Measurements from ENCODE around the gene MED6.

Gene MED6, protein sequence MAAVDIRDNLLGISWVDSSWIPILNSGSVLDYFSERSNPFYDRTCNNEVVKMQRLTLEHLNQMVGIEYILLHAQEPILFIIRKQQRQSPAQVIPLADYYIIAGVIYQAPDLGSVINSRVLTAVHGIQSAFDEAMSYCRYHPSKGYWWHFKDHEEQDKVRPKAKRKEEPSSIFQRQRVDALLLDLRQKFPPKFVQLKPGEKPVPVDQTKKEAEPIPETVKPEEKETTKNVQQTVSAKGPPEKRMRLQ

DNA sequence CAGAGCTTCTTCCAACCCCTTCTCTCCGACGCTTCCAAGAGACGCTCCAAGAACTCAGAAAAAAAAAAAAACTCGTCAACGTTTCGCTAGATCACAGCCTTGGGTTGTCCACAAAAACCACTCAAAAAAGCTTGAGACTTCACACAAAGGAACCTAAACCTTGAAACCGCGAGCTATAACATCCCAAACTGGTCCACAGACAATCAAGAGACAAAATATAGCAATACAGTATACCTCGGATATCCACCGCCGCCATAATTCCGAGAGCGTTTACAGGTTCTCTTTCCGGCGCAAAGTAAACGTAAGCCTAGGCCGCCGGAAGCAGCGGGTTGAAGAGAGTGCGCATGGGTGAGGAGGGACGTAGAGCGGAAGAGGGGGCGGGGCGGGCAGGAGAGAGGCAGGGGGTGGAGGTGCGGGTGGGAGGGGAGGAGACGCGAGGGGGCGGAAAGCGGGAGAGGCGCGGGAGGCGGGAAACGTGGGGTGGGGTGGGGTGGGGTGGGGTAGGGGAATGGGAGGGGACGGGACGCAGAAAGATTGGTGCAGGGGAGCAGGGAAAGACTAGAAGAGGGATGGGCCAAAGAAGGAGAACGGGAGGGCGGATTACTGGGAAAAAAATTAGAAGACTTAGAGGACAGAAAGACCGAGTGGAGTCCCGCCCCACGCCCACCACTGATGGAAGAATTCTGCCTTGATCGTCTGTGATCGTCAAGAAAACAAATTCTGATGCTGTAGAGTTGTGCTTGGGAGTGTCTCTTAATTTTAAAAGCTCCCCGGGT lies at the start of gene MED6:
Gene MED6, minus strand, starts transcription at position 274 of the 776 bp plus-strand sequence. Its CDS starts 18 bp downstream, at position 256.
- DNase-seq = peak; percentile 64 to 85 (median 80)

DNA sequence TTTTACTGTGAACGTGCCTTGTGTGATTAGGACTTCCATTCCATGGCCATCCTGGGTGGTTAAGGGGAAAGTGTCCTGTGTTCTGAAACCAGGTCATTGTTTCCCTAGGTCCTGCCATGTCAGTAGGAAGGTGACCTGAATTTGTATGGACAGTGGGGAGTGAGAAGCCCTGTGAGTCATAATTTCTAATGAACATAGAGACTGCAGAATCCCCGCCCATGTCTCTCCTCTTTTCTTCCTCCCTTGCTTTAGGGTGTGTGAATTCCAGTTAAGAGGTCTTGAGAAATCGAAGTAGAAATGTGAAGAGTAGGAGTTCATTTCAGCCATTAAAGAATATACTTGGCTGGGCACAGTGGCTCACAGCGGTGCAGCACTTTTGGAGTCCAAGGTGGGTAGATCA lies 49.3 kb upstream of the MED6 start:
- no peak for DNase-seq

DNA sequence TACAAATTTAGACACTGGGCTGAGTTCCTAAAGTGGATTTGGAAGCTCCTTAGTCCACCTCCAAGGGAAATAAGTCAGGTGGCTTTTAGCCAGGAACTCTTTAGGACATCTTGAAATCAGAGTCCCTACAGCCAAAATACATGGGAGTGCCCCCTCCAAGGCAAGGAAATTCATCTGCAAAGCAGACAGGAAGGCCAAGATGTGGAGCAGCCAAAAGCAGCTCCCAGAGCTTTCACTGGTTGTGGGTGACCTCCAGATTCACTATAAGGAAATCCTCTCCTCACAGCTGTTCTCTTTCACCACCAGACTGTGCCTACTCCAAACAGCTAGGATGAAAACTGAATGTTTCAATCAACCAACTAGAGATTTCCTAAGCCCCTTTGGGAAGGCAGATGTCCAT lies 47.9 kb upstream of the MED6 start:
- DNase-seq = no peak

DNA sequence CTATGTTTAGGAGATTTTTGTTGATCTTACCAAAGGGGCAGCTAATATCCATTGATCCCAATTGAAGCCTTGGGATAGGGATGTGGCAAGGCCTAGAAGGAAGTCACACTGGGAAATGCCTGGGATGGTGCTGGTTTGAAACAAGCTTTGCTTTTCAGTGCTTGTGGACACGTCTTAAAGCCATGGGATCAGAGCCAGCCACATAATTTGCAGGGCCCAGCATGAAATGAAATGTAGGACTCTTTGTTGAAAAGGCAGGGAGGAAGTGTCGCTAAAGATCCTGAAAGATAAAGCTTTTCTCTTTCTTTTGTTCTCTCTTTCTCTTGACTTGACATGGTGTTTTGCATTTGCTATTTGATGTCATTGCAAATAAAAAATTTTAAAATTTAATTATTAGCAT lies 46.2 kb upstream of the MED6 start:
- no peak for DNase-seq

DNA sequence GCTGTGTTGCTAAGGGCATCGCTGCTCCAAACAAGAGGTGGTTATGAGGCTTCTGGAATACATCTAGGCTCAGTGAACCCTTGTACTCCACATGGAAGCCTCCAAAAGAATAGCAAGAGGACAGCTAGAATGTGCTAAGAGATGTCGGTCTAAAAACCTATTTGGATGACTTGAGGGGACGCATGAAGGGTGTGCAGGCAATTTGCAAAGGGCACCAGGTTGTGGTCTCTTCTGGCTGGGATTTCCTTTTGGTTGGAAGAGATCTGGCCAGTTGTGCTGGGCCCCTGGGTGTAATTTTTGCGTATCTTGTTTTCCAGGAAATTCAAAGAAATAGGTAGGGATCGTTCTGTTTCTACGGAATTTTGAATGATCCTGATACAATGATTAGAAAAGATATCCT lies 45.4 kb upstream of the MED6 start:
- no peak for DNase-seq

DNA sequence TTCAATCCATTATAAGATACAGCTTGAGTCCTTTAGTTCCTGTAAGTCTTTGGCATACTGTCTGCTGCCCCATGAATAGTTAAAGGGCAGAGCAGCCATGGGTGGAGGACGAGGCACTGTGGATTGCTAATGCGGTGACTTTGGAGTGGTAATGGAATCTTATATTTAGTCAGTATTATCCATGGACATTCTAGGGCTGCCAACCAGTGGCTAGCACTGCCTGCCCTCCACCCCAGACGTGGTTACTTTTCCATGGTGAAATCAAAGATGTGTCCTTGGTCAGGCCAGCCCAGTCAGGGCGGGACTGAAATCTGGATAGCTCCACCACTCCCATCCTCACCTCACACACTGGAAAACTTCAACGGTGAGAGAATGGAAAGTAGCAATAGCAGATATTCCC lies 43.5 kb upstream of the MED6 start:
- DNase-seq = no peak

DNA sequence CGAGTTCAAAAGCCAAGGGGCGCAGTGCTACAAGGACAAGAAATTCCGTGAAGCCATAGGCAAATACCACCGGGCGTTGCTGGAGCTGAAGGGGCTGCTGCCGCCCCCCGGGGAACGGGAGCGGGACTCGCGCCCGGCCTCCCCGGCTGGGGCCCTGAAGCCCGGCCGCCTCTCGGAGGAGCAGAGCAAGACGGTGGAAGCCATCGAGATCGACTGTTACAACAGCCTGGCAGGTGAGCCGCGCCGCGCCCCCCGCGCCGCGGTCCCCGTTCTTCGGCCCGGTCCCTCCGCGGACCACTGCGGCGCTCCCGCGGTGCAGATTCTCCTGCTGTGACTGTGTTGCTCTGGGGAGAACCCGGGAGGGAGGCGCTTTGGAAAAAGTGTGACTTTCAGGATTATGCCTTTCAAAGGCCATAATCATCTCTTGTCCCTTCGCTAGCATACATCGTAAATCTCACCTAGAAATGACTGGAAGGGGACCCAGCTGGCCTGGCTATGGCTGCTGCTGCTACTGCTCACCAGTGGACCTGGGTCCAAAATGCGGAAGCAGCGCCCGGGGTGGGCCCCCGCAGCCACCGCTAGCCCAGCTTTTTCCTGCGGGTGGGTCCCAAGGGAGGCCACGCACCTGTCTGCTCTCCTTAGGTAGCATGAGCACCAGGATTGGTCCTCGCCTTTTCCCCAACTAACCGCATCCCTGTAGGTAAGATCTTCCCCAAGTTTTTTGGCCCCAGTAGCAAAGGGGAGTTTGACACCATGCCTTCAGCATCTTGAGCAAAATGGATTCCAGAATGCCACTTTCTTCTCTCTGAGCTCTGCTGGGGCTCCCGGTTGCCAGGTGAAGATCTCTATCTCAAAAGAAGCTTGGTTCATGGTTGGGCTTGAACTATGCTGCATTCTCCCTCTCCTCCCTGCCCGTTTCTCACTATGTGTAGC lies 42.1 kb upstream of the MED6 start:
- peak in 2 of 4 experiments; percentile 14 to 25 for DNase-seq

DNA sequence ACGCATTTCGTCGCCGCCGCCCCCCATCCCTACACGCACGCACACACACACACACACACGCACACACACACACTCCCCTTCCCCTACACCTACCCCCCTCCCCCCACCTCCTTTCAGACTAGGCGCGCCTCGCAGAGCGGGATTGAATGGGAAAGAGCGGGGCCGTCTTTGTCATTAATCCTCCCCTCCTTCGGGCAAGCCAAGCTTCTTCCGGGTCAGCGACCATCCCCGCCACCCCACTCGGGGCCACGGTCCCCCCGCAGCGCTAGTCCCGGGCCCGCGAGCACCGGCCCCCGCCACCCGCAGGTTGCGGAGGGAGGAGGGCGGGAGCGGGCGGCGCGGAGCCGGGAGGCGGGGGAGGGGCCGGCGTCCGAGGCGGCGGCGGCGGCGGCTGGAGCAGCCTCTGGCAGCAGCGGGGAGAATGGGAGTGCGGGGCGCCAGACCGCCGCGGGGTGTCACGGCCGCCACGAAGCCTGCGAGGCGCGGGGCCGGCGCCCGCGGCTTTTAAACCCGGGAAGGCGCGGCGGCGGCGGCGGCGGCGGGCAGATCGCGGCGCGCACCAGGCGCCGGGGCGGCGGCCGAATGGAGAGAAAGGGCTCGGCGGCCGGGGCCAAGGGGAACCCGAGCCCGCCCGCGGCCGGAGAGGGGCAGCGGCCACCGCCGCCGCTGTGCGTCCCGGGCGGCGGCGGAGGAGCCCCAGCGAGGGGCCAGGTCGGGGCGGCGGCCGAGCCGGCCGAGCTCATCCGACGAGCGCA lies 41.3 kb upstream of the MED6 start, which contains the start of gene TTC9:
Gene TTC9, plus strand, starts transcription at position 369 of the 755 bp plus-strand sequence. Its CDS starts 214 bp downstream, at position 583.
- peak in 1 of 4 experiments; percentile 23 for DNase-seq

DNA sequence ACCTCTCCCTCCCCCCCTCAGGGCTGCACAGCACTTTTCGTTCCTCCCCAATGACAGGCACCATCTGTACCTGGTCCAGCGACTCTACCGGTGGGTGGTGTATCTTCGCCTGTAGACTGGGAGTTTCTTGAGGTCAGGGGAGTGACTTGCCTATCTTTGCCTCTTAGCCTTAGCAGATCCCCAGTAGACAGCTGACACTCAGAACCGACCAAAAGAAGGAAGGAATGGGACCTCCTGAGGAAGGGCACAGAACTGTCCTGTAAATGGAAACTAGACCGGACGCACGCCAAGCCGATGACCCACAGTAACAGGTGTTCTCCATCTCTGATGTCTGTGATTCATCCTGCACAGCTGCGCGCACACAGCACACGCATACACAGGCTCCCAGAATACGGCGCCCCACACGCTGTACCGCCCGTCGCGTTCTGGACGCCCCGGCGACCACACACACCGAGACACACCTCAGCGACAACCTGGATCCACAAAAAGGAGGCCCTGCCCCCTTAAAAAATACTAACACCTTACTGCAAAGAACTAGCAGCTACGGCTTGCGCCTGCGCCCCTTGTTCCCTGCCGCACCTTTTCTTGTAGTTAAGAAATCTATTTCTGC lies 40.6 kb upstream of the MED6 start:
- peak in 3 of 4 experiments; percentile 10 to 44 (median 25) for DNase-seq

DNA sequence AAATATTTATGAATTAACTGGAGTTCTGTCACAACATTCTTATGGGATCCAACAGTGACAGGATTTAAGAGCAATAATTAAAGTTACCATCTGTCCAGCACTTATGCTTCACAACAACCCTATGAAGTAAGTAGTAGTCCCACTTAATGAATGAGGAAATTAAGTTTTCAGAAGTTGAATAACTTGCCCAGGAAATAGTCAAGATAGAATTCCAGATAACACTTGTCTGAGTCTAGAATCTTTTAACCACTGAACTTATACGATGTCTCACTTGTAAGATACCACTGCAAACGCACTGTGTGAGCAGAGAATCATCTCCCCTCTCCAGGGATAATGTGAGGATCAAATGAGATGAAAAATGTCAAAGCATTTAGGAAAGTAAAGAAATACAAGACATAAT lies 38.0 kb upstream of the MED6 start:
- no peak for DNase-seq

DNA sequence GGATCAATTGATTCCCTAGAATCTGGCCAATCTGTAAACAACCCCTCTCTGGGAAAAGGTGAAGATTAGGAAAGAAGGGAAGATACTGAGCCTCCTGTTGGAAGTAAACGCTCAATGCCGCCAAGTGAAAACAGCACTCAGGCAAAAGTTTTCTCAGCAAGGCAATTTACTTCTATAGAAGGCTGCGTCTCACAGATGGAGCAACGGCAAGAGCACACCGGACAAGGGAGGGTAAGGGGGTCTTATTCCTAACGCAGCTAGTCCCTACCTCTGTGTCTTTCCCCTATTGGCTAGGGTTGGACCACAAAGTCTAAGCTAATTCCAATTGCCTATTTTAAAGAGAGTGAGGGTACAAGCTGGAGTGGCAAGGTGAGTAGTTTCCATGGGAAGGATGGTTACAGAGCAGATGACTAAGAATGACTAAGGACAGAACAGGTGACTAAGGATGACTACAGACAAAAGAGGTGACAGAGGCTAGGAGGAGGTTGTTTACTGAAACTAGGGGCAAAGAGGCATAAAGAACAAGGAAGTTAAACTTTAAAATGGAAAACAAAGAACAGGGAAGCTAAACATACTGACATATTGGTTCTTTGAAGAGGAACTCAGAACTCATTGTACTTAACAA lies 35.6 kb upstream of the MED6 start:
- DNase-seq = no peak

DNA sequence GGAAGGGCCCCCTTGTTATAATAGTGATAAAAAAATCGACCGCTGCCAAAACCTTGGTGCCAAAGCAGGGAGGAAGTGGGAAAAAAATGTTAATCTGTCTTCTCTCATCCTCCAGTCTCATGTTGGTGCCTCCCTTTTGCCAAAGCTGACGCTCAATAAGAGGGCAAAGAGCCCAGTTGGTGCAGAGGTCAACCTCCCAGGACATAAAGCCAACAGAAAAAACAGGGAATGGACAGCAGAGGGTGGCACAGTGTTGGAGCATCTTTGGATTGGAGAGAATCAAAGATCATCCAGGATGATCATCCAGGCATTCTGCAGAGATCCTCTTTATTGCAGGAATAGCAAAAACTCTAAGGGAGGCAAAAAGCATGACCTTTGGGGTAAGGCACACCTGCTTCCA lies 31.5 kb upstream of the MED6 start:
- DNase-seq = no peak

DNA sequence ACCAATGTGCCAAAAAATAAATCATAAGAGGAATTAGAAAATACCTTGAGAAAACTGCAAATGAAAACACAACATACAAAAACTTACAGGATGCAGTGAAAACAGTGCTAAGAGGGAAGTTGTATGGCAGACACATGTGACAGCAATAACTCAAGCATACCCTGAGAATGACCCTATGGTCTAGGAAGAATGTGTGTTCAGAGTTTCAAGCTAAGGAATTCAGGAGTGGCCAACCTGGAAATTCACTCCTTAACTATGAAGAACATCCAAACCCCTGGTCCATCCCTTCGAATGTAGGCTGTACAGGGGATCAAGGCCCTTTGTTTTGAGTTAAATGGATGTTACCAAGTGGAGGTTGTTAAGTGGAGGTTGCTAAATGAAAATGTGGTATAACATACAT lies 24.5 kb upstream of the MED6 start:
- no peak for DNase-seq

DNA sequence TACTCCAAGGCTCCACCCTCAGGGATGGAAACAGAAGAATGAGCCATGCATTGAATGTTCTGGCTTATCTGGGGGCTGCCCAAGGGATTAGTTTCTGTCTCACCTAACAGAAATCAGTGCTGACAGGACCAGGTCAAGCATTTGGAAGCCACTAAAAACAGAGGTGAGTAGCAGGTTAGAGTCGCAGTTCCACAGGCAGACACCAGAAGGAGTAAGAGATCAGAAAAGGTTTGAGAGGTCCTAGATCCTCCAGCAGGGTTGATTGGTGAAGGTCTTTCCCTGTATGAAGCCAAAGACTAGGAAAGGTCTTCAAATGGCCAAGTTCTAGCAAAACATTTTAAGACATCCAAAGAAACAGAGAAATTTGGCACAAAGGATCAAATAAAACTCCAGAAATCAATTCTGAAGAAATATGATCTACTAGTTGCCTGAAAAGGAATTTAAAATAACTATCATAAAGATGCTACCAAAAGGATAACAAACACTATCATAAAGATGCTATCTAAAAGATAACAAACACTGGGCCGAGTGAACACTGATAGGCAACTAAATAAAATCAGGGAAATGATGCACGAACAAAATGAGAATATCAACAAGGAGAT lies 21.8 kb upstream of the MED6 start:
- peak in 1 of 4 experiments; percentile 19 for DNase-seq

DNA sequence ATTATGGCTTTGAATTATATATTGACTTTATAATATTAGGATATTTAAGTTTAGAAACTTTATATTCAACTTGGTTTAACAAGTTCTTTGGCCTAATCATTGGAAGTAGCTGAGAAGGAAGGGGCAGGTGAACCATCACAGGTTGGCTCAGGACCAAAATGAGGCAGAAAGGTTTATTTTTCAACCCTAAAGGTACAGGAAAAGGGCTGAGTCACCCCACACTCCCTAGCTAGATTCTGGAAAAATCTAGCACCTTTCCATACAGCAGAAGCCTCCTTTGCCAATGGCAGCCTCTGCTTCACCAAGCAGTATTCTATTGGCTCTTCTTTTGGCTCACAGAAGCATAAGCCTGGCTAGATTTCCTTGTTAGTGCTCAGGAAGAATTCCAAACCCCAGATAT lies 19.3 kb upstream of the MED6 start:
- DNase-seq = no peak

DNA sequence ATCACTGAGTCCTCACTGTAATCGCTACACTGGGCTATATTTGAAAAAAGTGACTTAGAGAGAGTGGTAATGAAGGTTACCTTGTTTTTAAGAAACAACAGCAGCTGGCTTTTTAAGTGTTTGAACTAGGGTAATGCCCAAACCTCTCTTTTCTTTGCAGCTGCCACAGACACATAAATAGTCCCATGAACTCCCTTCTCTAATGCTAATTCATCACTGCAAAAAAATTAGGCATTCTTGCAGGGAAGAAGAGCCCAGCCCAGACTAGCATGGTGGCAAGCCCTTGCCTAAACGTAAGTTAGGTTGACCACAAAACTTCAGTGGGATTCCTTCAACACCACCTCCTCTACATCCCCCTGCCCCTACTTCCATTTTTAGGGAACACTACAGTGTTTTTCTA lies 17.9 kb upstream of the MED6 start:
- DNase-seq = no peak

DNA sequence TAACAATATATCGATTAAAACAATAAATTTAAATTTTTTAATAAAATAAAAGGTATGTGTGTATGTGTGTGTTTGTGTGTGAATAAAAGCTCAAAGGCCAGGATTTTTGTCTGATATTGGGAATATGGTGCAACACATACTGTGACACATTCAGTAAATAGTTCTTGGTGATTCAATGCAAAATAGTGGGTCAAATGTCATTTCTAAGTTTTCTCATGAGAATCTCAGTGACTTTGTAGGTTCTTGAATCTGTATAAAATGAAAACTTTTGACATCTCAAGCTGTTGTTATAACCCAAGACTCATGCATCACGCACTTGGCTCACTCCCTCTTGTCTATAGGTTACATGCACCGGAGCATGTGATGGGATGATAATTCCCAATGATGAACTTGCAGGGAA lies 16.2 kb upstream of the MED6 start:
- DNase-seq = no peak

DNA sequence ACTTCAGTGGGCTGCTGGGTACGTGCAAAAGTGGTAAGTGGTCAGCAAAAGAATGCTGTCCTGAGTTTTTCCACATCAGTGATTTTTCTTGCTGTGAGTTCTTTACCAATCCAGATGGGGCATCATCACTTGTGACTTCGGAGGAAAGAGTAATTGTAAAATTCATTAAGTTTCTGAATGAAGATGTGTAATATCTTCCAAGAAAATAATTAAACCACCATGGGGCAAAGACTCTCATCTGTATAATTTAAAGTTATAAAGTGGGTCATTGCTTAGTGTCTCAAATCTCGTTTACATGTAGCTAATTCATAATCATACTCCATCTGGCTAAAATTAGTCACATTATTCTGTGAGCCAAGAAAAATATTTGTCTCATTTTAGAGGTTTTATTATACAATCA lies 10.8 kb upstream of the MED6 start:
- no peak for DNase-seq

DNA sequence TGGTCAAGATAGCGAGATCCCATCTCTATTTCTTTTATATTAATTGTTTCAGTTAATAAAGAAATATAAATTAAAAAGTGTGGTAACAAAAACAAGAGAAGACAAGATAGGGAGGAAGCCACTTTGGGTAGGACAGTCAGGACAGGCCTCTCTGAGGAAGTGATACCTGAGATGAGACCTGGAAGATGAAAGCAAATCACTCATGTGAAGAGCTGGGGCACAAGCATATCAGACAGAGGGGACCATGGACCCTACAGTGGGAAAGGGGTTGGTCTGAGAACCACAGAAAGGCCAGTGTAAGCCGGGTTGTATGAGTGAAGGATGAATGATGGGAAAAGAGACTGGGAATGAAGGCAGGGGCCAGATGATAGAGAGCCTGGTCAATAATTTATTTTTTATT lies 1.8 kb upstream of the MED6 start:
- DNase-seq = no peak

DNA sequence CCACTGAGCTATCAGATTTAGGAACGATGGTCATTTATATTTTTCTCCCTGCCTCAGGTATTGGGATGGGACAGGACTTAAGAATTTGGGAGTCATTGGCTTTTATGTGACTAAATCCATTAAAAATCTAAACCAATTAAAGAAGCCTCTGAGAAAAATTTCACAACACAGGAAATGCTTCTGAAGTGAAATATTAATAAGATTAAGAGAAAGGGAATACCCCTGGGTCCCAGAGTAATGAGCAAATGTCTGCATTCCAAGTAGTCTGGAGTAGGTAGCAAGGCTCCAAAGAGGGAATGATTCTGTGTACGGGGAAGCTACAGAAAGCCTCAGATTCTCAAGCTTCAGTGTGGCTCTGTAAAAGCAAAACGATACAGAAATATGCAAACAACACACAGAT lies 707 bp upstream of the MED6 start:
- DNase-seq = no peak

DNA sequence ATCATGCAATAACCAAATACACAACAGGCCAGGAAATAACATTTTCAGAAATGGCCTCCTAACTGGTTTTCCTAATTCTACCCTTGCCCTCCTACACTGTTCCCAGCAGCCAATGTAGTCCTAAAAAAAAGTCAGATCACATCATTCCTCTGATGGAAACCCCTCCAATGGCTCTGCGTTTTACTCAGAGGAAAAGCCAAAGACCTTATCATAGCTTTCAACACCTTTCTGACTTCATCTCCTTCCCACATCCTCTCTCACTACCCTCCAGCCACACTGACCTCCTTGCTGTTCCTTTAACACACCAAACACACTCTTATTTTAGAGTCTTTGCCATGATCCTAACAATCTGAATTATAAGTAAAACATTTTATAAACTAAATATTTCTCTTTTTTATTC lies 1.1 kb downstream of the MED6 start:
- DNase-seq = no peak

Data from activated naive CD4-positive, alpha-beta T cell (primary cell).